Left lung (tissue), 10 donors: ENCODE data around the gene MAST4. TPM values are rescaled to one million over a fixed set of nuclear protein-coding genes. Genes with fewer than 3 reads are reported as not detected.

Source experiments
- ATAC-seq: fragments of 200-7000 bp; cut with Tn5 transposase; one replicate; pipeline ENCODE4 v1.9.1; 2020; ENCODE audit warnings: moderate library complexity
- DNase-seq, 4 donors: peaks; one replicate each; pipeline ENCODE4 v3.0.0-alpha.2; 2013 to 2020
- H3K27ac ChIP-seq, 2 donors: fragments of 200-600 bp; sonication (generic) in 1 of 2; one replicate each; pipeline versions ENCODE4 v1.5.0 to v1.8.0; 2020 to 2021
- H3K27me3 ChIP-seq, 2 donors: fragments of 200-600 bp; sonication (generic) in 1 of 2; one replicate each; pipeline versions ENCODE4 v1.5.0 to v1.8.0; 2020 to 2021
- H3K36me3 ChIP-seq, 2 donors: fragments of 200-600 bp; sonication (generic) in 1 of 2; one replicate each; pipeline versions ENCODE4 v1.5.0 to v1.8.0; 2020 to 2021
- H3K4me1 ChIP-seq, 2 donors: fragments of 200-600 bp; one replicate each; pipeline ENCODE4 v1.8.0; 2021
- H3K4me3 ChIP-seq, 2 donors: fragments of 200-600 bp; sonication (generic) in 1 of 2; one replicate each; pipeline versions ENCODE4 v1.5.0 to v1.8.0; 2020 to 2021; ENCODE audit warnings: mild to moderate bottlenecking in 1 of 2
- H3K9me3 ChIP-seq, 2 donors: fragments of 200-600 bp; sonication (generic) in 1 of 2; one replicate each; pipeline versions ENCODE4 v1.5.0 to v1.8.0; 2020 to 2021
- CTCF ChIP-seq, 2 donors: fragments of 200-600 bp; sonication (generic) in 1 of 2; IDR thresholded peaks; one replicate each; pipeline versions ENCODE4 v1.5.0 to v1.8.0; 2021; ENCODE audit warnings: antibody characterized with exemption in 2 of 2
- intact Hi-C, 2 donors: fragments of 100-400 bp; cut with DNase I; formaldehyde crosslinking; loops; one replicate each; pipeline versions ENCODE4 v1.11.2 to v1.14.2; 2022
- polyA plus RNA-seq, 6 donors: library from polyadenylated mRNA; unstranded; fragments of 120-200 nt; gene quantifications; one replicate each; pipeline ENCODE4 v1.2.1, GENCODE V29; 2013; ENCODE audit not compliant: insufficient read length in 6 of 6
- total RNA-seq, 2 donors: library from RNA; stranded (reverse); fragmentation: NEBNext Ultra II Directional; extraction: Animal tissue kit (Norgen Biotek cat#: 25700); gene quantifications; one replicate each; pipeline ENCODE4 v1.2.1, GENCODE V29; 2021
- donor health status: DM: no; HTN: yes; CAD: no.
- donor health status: DM: no; HTN: no; CAD: no.

MAST4 gene
- total and polyA plus RNA-seq, 8 donors: 47.7 to 57.6 (median 53.0) TPM

GRCh38 chr5:67129768-67130167 is 533.6 kb downstream of the MAST4 start:
- intact Hi-C loops: no loop called here
- peaks cover 0 to 32% of the 10 kb centered on the region in 2 donors for H3K36me3 ChIP-seq

GRCh38 chr5:67133217-67133616 is 537.0 kb downstream of the MAST4 start:
- DNase-seq (no peak), ATAC-seq (no peak)
- H3K4me3 ChIP-seq: no peak overlapping the region
- no peak for TF ChIP-seq CTCF (IDR thresholded peaks at IDR 0.05)
- H3K36me3 ChIP-seq: peaks cover 0 to 40% of the 10 kb centered on the region in 2 donors
- intact Hi-C loops: no loop called here
- no peaks in the 10 kb centered on the region for H3K9me3 ChIP-seq
- H3K4me1 ChIP-seq: no peaks in the 10 kb centered on the region
- H3K27me3 ChIP-seq: no peaks in the 10 kb centered on the region
- no peak overlapping the region for H3K27ac ChIP-seq

More at GRCh38 chr5:67129768-67130167, 533.6 kb downstream of the MAST4 start:
- Histone ChIP-seq H3K4me3 (no peak overlapping the region), H3K27ac (no peak overlapping the region), H3K27me3 (no peaks in the 10 kb centered on the region), H3K4me1 (no peaks in the 10 kb centered on the region), H3K9me3 (no peaks in the 10 kb centered on the region)
- DNase-seq: no peak
- no peak for TF ChIP-seq CTCF (IDR thresholded peaks at IDR 0.05)
- ATAC-seq: no peak

- H3K36me3 ChIP-seq: peaks cover 0 to 42% of the 10 kb centered on the region in 2 donors
- intact Hi-C loops: no loop called here
Observed at GRCh38 chr5:67133776-67134175, 537.6 kb downstream of the MAST4 start.

GRCh38 chr5:67135381-67135984 is 539.3 kb downstream of the MAST4 start:
- DNase-seq (no peak), ATAC-seq (no peak)
- H3K9me3 ChIP-seq: no peaks in the 10 kb centered on the region
- no peak for TF ChIP-seq CTCF (IDR thresholded peaks at IDR 0.05)
- no peak overlapping the region for H3K4me3 ChIP-seq
- no peaks in the 10 kb centered on the region for H3K27me3 ChIP-seq
- H3K36me3 ChIP-seq: peaks cover 0 to 33% of the 10 kb centered on the region in 2 donors
- no peaks in the 10 kb centered on the region for H3K4me1 ChIP-seq
- intact Hi-C loops: no loop called here
- H3K27ac ChIP-seq: no peak overlapping the region

More at GRCh38 chr5:67133776-67134175, 537.6 kb downstream of the MAST4 start:
- no peak overlapping the region for H3K4me3 ChIP-seq
- H3K4me1 ChIP-seq: no peaks in the 10 kb centered on the region
- H3K9me3 ChIP-seq: no peaks in the 10 kb centered on the region
- H3K27ac ChIP-seq: no peak overlapping the region
- DNase-seq: no peak
- no peak for ATAC-seq
- no peaks in the 10 kb centered on the region for H3K27me3 ChIP-seq
- TF ChIP-seq CTCF (IDR thresholded peaks at IDR 0.05): no peak

- Histone ChIP-seq H3K4me3 (no peak overlapping the region), H3K9me3 (no peaks in the 10 kb centered on the region), H3K4me1 (no peaks in the 10 kb centered on the region), H3K27me3 (no peaks in the 10 kb centered on the region), H3K27ac (no peak overlapping the region), H3K36me3 (peaks cover 0 to 48% of the 10 kb centered on the region in 2 donors)
- TF ChIP-seq CTCF (IDR thresholded peaks at IDR 0.05): no peak
- no peak for ATAC-seq
- intact Hi-C loops: no loop called here
- DNase-seq: no peak
Observed at GRCh38 chr5:67139030-67139429, 542.8 kb downstream of the MAST4 start.
